HepG2 (cell line): ENCODE data around the gene AMOT.

Source experiments
- BCL6 ChIP-seq: IDR thresholded peaks from 2 replicates; pipeline ENCODE4 v1.6.1; 2016; ENCODE audit warnings: missing genetic modification reagents, missing compliant biosample characterization
- CTCF ChIP-seq: sonication (generic); formaldehyde crosslinking; IDR thresholded peaks from 2 replicates; pipeline ENCODE4 v1.5.0; 2020; ENCODE audit warnings: mild to moderate bottlenecking, missing genetic modification reagents, moderate library complexity
- HMG20A ChIP-seq: IDR thresholded peaks from 2 replicates; pipeline ENCODE4 v1.6.1; 2016; ENCODE audit warnings: borderline replicate concordance
- MATR3 ChIP-seq: sonication (generic); formaldehyde crosslinking; IDR thresholded peaks from 2 replicates; pipeline ENCODE4 v1.4.0; 2020; ENCODE audit warnings: missing genetic modification reagents
- MAX ChIP-seq: IDR thresholded peaks from 2 replicates; pipeline ENCODE4 v1.6.1; 2012; ENCODE audit warnings: inconsistent platforms
- SMC3 ChIP-seq: IDR thresholded peaks from 2 replicates; pipeline ENCODE4 v1.6.1; 2011; ENCODE audit warnings: low read length, improper control_type of control experiment
- SRF ChIP-seq: IDR thresholded peaks from 2 replicates; pipeline ENCODE4 v1.6.1; 2011; ENCODE audit warnings: mild to moderate bottlenecking, low read depth, low read length, moderate library complexity
- THAP11 ChIP-seq: IDR thresholded peaks from 2 replicates; pipeline ENCODE4 v1.6.1; 2016; ENCODE audit warnings: missing biosample characterization, missing genetic modification reagents
- U2AF2 ChIP-seq: fragments of 200-400 bp; formaldehyde crosslinking; IDR thresholded peaks from 2 replicates; pipeline ENCODE4 v1.6.1; 2017; ENCODE audit warnings: low read depth, mild to moderate bottlenecking, low read length
- ZBTB26 ChIP-seq: IDR thresholded peaks from 2 replicates; pipeline ENCODE4 v1.6.1; 2016; ENCODE audit warnings: missing compliant biosample characterization, missing genetic modification reagents, borderline replicate concordance

GRCh38 chrX:112814496-112814895, 26.1 kb downstream of the AMOT start:
- TF ChIP-seq U2AF2 (no peak), MATR3 (CRISPR knock-in tag) (no peak), SMC3 (no peak), CTCF (no peak), BCL6 (CRISPR knock-in tag) (no peak), THAP11 (CRISPR knock-in tag) (no peak), ZBTB26 (CRISPR knock-in tag) (no peak), SRF (no peak), MAX (no peak), HMG20A (CRISPR knock-in tag) (no peak)
